HCT116 (cell line): ENCODE data around the gene C16orf90. TPM values are rescaled to one million over a fixed set of nuclear protein-coding genes. Genes with fewer than 3 reads are reported as not detected.

Source experiments
- ATAC-seq: fragments of 200-7000 bp; cut with Tn5 transposase; 2 replicates; pipeline ENCODE4 v1.9.1; 2020; ENCODE audit warnings: mild to moderate bottlenecking, moderate library complexity
- BruUV-seq: library from RNA; stranded (reverse); fragments of 400-500 nt; replicated peaks from 2 replicates; lab custom pipeline; 2021; lab: Mats Ljungman, UMichigan
- CTCF ChIA-PET: fragments of 300-600 bp; sonication (Branson Sonifier 250); formaldehyde crosslinking; loops from one replicate; lab custom pipeline; 2021; ENCODE audit warnings: antibody characterized with exemption; lab: Charles Lee
- POLR2A ChIA-PET: fragments of 300-600, 350-600 bp; sonication (Branson Sonifier 250); formaldehyde crosslinking; loops from one replicate; lab custom pipeline; 2021; ENCODE audit warnings: antibody characterized with exemption; lab: Charles Lee
- RAD21 ChIA-PET, 2 experiments: fragments of 300-600 bp; sonication (Branson Sonifier 250); formaldehyde crosslinking; loops; one replicate each; lab custom pipeline; 2023; ENCODE audit warnings: low total read pairs in 2 of 2; ENCODE audit not compliant: uncharacterized antibody in 2 of 2, unreplicated experiment in 2 of 2, low non-redundant PET in 1 of 2; lab: Charles Lee
- DNase-seq: peaks from one replicate; pipeline ENCODE4 v3.0.0-alpha.2; 2010; ENCODE audit warnings: low read depth, low spot score
- H2AFZ ChIP-seq: fragments of 200-600 bp; shearing (Covaris generic), sonication (generic); 2 replicates; pipeline ENCODE4 v1.6.1; 2017; ENCODE audit warnings: low read depth, mixed run types, mixed read lengths, antibody characterized with exemption, low read length; ENCODE audit not compliant: poor library complexity, severe bottlenecking
- H3K27ac ChIP-seq: 2 replicates; pipeline ENCODE4 v1.5.1; 2012; ENCODE audit warnings: low read depth, low read length
- H3K27me3 ChIP-seq: fragments of 200-600 bp; sonication (generic); 2 replicates; pipeline ENCODE4 v1.6.1; 2016; ENCODE audit warnings: mixed run types, low read length, mixed read lengths; ENCODE audit not compliant: insufficient read depth
- H3K36me3 ChIP-seq, 2 experiments: fragments of 200-500 bp in 1 of 2; fragments of 200-600 bp in 1 of 2; sonication (Bioruptor generic) in 1 of 2; sonication (generic) in 1 of 2; 2 replicates each; pipeline versions ENCODE4 v1.5.1 to v1.6.1; 2014 to 2016; ENCODE audit warnings: low read length in 2 of 2, inconsistent platforms in 1 of 2, mixed read lengths in 1 of 2, mixed run types in 1 of 2; ENCODE audit not compliant: insufficient read depth in 2 of 2, control insufficient read depth in 1 of 2
- H3K4me1 ChIP-seq, 2 experiments: fragments of 200-600 bp in 1 of 2; sonication (generic) in 1 of 2; 2 replicates each; pipeline versions ENCODE4 v1.5.1 to v1.6.1; 2012 to 2017; ENCODE audit warnings: low read length in 2 of 2, inconsistent platforms in 1 of 2, mild to moderate bottlenecking in 1 of 2, mixed read lengths in 1 of 2, mixed run types in 1 of 2, moderate library complexity in 1 of 2; ENCODE audit not compliant: insufficient read depth in 2 of 2, control insufficient read depth in 1 of 2
- H3K4me2 ChIP-seq: fragments of 200-600 bp; sonication (generic); 2 replicates; pipeline ENCODE4 v1.6.1; 2017; ENCODE audit warnings: mixed run types, low read length, mixed read lengths
- H3K4me3 ChIP-seq, 2 experiments: fragments of 200-600 bp in 1 of 2; sonication (generic) in 1 of 2; replicated peaks in 1 of 2; 2 replicates each; pipeline ENCODE4 v1.5.1; 2011 to 2016; ENCODE audit warnings: low read length in 2 of 2, control low read depth in 1 of 2, low read depth in 1 of 2, mild to moderate bottlenecking in 1 of 2, mixed read lengths in 1 of 2, mixed run types in 1 of 2
- H3K79me2 ChIP-seq: fragments of 200-600 bp; sonication (generic); 2 replicates; pipeline ENCODE4 v1.6.1; 2017; ENCODE audit warnings: mild to moderate bottlenecking, mixed run types, low read length, moderate library complexity, mixed read lengths; ENCODE audit not compliant: insufficient read depth
- H3K9ac ChIP-seq: fragments of 200-600 bp; sonication (generic); 2 replicates; pipeline ENCODE4 v1.6.1; 2016; ENCODE audit warnings: low read length, mixed read lengths
- H3K9me2 ChIP-seq: fragments of 200-600 bp; sonication (generic), shearing (Covaris generic); 2 replicates; pipeline ENCODE4 v1.6.1; 2017; ENCODE audit warnings: mixed run types, mild to moderate bottlenecking, moderate library complexity; ENCODE audit not compliant: insufficient read depth
- H3K9me3 ChIP-seq, 2 experiments: fragments of 200-500 bp in 1 of 2; fragments of 200-600 bp in 1 of 2; sonication (Bioruptor generic) in 1 of 2; sonication (generic) in 1 of 2; 2 replicates each; pipeline ENCODE4 v1.6.1; 2014 to 2017; ENCODE audit warnings: low read length in 2 of 2, mixed read lengths in 2 of 2, inconsistent platforms in 1 of 2, low read depth in 1 of 2, mild to moderate bottlenecking in 1 of 2, mixed run types in 1 of 2, moderate library complexity in 1 of 2; ENCODE audit not compliant: control insufficient read depth in 1 of 2, insufficient read depth in 1 of 2
- H4K20me1 ChIP-seq: fragments of 200-600 bp; sonication (generic), shearing (Covaris generic); 2 replicates; pipeline ENCODE4 v1.6.1; 2017; ENCODE audit warnings: mixed run types, mild to moderate bottlenecking, moderate library complexity; ENCODE audit not compliant: insufficient read depth
- ATF3 ChIP-seq: IDR thresholded peaks from 2 replicates; pipeline ENCODE4 v1.6.1; 2012
- EGR1 ChIP-seq: IDR thresholded peaks from 2 replicates; pipeline ENCODE4 v1.6.1; 2012; ENCODE audit warnings: low read depth
- EZH2 ChIP-seq: fragments of 200-600 bp; sonication (generic); IDR thresholded peaks from 2 replicates; pipeline ENCODE4 v1.6.1; 2017; ENCODE audit warnings: antibody characterized with exemption, mixed run types
- JUND ChIP-seq: IDR thresholded peaks from 2 replicates; pipeline ENCODE4 v1.6.1; 2012
- MAX ChIP-seq: IDR thresholded peaks from 2 replicates; pipeline ENCODE4 v1.6.1; 2012
- POLR2A ChIP-seq: IDR thresholded peaks from 2 replicates; pipeline ENCODE4 v1.7.0; 2011; ENCODE audit warnings: borderline replicate concordance; ENCODE audit not compliant: insufficient read depth, insufficient read length; ENCODE audit errors: extremely low read depth
- RAD21 ChIP-seq: IDR thresholded peaks from 2 replicates; pipeline ENCODE4 v1.6.1; 2012; ENCODE audit warnings: low read depth, mild to moderate bottlenecking
- SRF ChIP-seq: IDR thresholded peaks from 2 replicates; pipeline ENCODE4 v1.6.1; 2012; ENCODE audit warnings: low read depth
- YY1 ChIP-seq: IDR thresholded peaks from 2 replicates; pipeline ENCODE4 v1.6.1; 2011; ENCODE audit warnings: low read length, low read depth, moderate library complexity, mild to moderate bottlenecking; ENCODE audit not compliant: insufficient replicate concordance; ENCODE audit errors: extremely low read depth
- ZFX ChIP-seq: fragments of 450-650 bp; IDR thresholded peaks from 2 replicates; pipeline ENCODE4 v1.6.1; 2017
- ZNF274 ChIP-seq: fragments of 200-500 bp; sonication (Bioruptor generic); IDR thresholded peaks from 2 replicates; pipeline ENCODE4 v1.6.1; 2014; ENCODE audit warnings: mild to moderate bottlenecking, low read depth, low read length, inconsistent platforms
- intact Hi-C: fragments of 100-400 bp; cut with micrococcal nuclease; formaldehyde crosslinking; loops from 2 replicates; pipeline ENCODE4 v1.10.0; 2022
- total RNA-seq: library from RNA; stranded (reverse); gene quantifications from one replicate; pipeline ENCODE4 v1.2.1, GENCODE V29; 2021; ENCODE audit not compliant: unreplicated experiment

Gene C16orf90
- total RNA-seq, 1 experiment from 2014 or later, result not detected

- no peak for DNase-seq
- H3K9me3 ChIP-seq, result no peaks in the 10 kb centered on the region
- H3K9me2 ChIP-seq, result no peaks in the 10 kb centered on the region
- H3K27ac ChIP-seq, result no peak overlapping the region
- RAD21 ChIA-PET, result no interaction called here
- TF ChIP-seq EGR1, result no peak
- TF ChIP-seq ZFX, result no peak
- TF ChIP-seq YY1, result no peak
- TF ChIP-seq MAX, result no peak
- TF ChIP-seq RAD21, result no peak
- TF ChIP-seq ATF3, result no peak
- TF ChIP-seq EZH2, result no peak
- TF ChIP-seq JUND, result no peak
- TF ChIP-seq ZNF274, result no peak
- no peak for TF ChIP-seq SRF
- no peak for TF ChIP-seq POLR2A
- no peak overlapping the region for H3K4me3 ChIP-seq
- peaks cover 19 to 26% of the 10 kb centered on the region in 2 experiments for H3K36me3 ChIP-seq
- ATAC-seq, result no peak
- H3K9ac ChIP-seq, result no peak overlapping the region
- no peak overlapping the region for H2AFZ ChIP-seq
- intact Hi-C loops, result no loop called here
- no peaks in the 10 kb centered on the region for H3K4me1 ChIP-seq
- CTCF ChIA-PET, result interaction anchor here (1.0 kb wide), 1 partner anchor 244 kb away, joined by 3 read pairs; no protein-coding TSS in a partner anchor
- BruUV-seq, result no TSS peak
- no peak overlapping the region for H3K4me2 ChIP-seq
- POLR2A ChIA-PET, result no interaction called here
- no peaks in the 10 kb centered on the region for H4K20me1 ChIP-seq
- H3K27me3 ChIP-seq, result no peaks in the 10 kb centered on the region
- no peaks in the 10 kb centered on the region for H3K79me2 ChIP-seq
These were observed 16.2 kb upstream of the C16orf90 start for GRCh38 chr16:3511286-3512180.
